Testis (tissue), 3 donors: ENCODE results near the gene NR2F6. TPM values are rescaled to one million over a fixed set of nuclear protein-coding genes. Genes with fewer than 3 reads are reported as not detected.

ENCODE experiments used
- DNase-seq: peaks from one replicate; pipeline ENCODE4 v3.0.0-alpha.2; 2019
- H3K27ac ChIP-seq, 2 donors: fragments of 200-600 bp; sonication (generic); one replicate each; pipeline ENCODE4 v1.5.1; 2019
- H3K27me3 ChIP-seq: fragments of 200-600 bp; sonication (generic); one replicate; pipeline ENCODE4 v1.5.1; 2019
- H3K36me3 ChIP-seq: fragments of 200-600 bp; sonication (generic); one replicate; pipeline ENCODE4 v1.5.1; 2017; ENCODE audit warnings: low read depth; ENCODE audit errors: missing control alignments
- H3K4me1 ChIP-seq: fragments of 200-600 bp; sonication (generic); one replicate; pipeline ENCODE4 v1.5.1; 2019
- H3K4me3 ChIP-seq, 2 donors: fragments of 200-600 bp; sonication (generic); one replicate each; pipeline ENCODE4 v1.5.1; 2017 to 2019
- H3K9me3 ChIP-seq: fragments of 200-600 bp; sonication (generic); one replicate; pipeline ENCODE4 v1.5.1; 2017
- CTCF ChIP-seq, 3 experiments: fragments of 450-650 bp in 2 of 3; fragments of 200-600 bp in 1 of 3; sonication (generic) in 1 of 3; IDR thresholded peaks; one replicate each; pipeline ENCODE4 v1.5.1; 2016 to 2019; ENCODE audit warnings: antibody characterized with exemption in 3 of 3, mild to moderate bottlenecking in 2 of 3, moderate library complexity in 1 of 3
- POLR2A ChIP-seq: fragments of 450-650 bp; IDR thresholded peaks from one replicate; pipeline ENCODE4 v1.6.1; 2017; ENCODE audit warnings: antibody characterized with exemption, mild to moderate bottlenecking, moderate library complexity
- WGBS, 2 donors: methylation state at CpG; one replicate each; pipeline ENCODE4 v1.1.5; 2018; 5-methylcytosine and 5-hydroxymethylcytosine counted together
- intact Hi-C: fragments of 100-400 bp; cut with DNase I; formaldehyde crosslinking; loops from one replicate; pipeline ENCODE4 v1.15.1; 2023; ENCODE audit warnings: low total_unique reads
- polyA plus RNA-seq: library from polyadenylated mRNA; stranded (reverse); fragments of 350-450 nt; fragmentation: Illumina TruSeq; extraction: RNeasy Lipid Tissue Mini Kit (QIAGEN cat#74804); gene quantifications from one replicate; pipeline ENCODE4 v1.2.3, GENCODE V29; 2014; ENCODE audit warnings: low read depth, low replicate concordance; ENCODE audit not compliant: insufficient read depth
- total RNA-seq, 2 donors: library from RNA; depleted of rRNA; stranded (reverse); fragments of >200 nt; gene quantifications; one replicate each; pipeline ENCODE4 v1.2.3, GENCODE V29; 2016

Gene NR2F6
- total and polyA plus RNA-seq, 3 donors from 2014 or later = 20.4 to 71.8 (median 63.1) TPM

DNA sequence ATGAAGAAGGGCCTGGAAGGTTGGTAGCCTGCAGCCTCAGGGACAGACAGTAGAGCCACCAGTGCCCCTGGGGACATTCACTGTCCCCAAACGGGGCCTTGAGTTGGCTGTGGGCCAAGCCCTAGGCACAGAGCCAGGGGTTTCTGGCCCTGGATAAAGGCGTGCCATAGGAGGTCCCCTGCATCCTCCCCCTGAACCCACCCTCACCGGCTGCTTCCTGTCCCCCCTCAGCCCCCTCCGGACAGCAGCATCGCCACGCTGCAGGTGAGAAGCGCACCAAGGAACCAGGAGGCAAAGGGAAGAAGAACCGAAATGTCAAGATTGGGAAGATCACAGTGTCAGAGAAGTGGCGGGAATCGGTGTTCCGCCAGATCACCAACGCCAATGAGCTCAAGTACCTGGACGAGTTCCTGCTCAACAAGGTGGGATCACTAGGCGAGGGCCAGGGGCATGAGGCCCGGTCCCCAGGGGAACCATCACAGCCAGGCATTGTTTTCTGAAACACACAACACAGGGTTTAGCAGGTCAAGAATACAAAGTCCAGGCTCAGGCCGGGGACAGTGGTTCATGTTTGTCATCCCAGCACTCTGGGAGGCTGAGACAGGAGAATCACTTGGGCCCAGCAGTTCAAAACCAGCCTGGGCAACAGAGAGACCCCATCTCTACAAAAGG is 45.2 kb downstream of the NR2F6 start:
- WGBS, 2 donors = 86 to 94% methylated on average over 11 to 16 of the region's 16 CpGs
- no peak for DNase-seq
- H3K4me3 ChIP-seq = no peak overlapping the region
- H3K9me3 ChIP-seq = no peaks in the 10 kb centered on the region
- H3K27me3 ChIP-seq = no peaks in the 10 kb centered on the region
- H3K27ac ChIP-seq = no peak overlapping the region
- intact Hi-C loops = loop anchor here (10.0 kb wide), 1 partner anchor 74 kb away; no protein-coding TSS in a partner anchor
- no peak for TF ChIP-seq POLR2A
- TF ChIP-seq CTCF (IDR thresholded peaks at IDR 0.05) = no peak
- no peaks in the 10 kb centered on the region for H3K36me3 ChIP-seq
- no peaks in the 10 kb centered on the region for H3K4me1 ChIP-seq

DNA sequence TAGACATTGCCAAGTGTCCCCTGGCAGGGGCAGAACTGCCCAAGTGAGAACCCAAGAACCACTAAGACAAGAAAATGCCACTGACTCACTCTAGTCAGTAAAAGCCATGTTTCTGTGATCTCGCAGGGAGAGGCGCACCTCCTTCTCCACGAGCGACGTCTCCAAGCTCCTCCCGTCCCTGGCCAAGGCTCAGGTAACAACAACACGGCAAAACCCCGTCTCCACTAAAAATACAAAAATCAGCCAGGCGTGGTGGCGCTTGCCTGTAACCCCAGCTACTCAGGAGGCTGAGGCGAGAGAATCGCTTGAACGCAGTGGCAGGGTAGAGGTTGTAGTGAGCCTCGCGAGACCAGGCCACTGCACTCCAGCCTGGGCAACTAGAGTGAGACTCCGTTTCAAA is 48.1 kb downstream of the NR2F6 start:
- WGBS, 2 donors = 93 to 94% methylated on average over 16 of the region's 16 CpGs
- intact Hi-C loops = no loop called here
- Histone ChIP-seq H3K4me3 (no peak overlapping the region), H3K36me3 (no peaks in the 10 kb centered on the region), H3K9me3 (no peaks in the 10 kb centered on the region), H3K27me3 (no peaks in the 10 kb centered on the region), H3K27ac (no peak overlapping the region), H3K4me1 (no peaks in the 10 kb centered on the region)
- DNase-seq = no peak
- no peak for TF ChIP-seq POLR2A
- TF ChIP-seq CTCF (IDR thresholded peaks at IDR 0.05) = no peak

- Histone ChIP-seq H3K36me3 (no peaks in the 10 kb centered on the region), H3K27ac (no peak overlapping the region), H3K9me3 (no peaks in the 10 kb centered on the region), H3K4me1 (no peaks in the 10 kb centered on the region), H3K27me3 (no peaks in the 10 kb centered on the region), H3K4me3 (no peak overlapping the region)
- TF ChIP-seq CTCF (IDR thresholded peaks at IDR 0.05) = no peak
- TF ChIP-seq POLR2A = no peak
- WGBS, 2 donors = 95 to 98% methylated on average over 7 of the region's 7 CpGs
- intact Hi-C loops = no loop called here
- no peak for DNase-seq
These were observed 49.1 kb downstream of the NR2F6 start for GRCh38 chr19:17196610-17197009.

- no peaks in the 10 kb centered on the region for H3K27me3 ChIP-seq
- intact Hi-C loops = no loop called here
- 94 to 99% methylated on average over 11 to 23 of the region's 23 CpGs for WGBS, 2 donors
- DNase-seq = no peak
- TF ChIP-seq CTCF (IDR thresholded peaks at IDR 0.05) (no peak), POLR2A (no peak)
- no peaks in the 10 kb centered on the region for H3K9me3 ChIP-seq
- H3K4me3 ChIP-seq = no peak overlapping the region
- H3K27ac ChIP-seq = no peak overlapping the region
- no peaks in the 10 kb centered on the region for H3K4me1 ChIP-seq
- no peaks in the 10 kb centered on the region for H3K36me3 ChIP-seq
These were observed 50.6 kb downstream of the NR2F6 start for GRCh38 chr19:17195106-17195505.

DNA sequence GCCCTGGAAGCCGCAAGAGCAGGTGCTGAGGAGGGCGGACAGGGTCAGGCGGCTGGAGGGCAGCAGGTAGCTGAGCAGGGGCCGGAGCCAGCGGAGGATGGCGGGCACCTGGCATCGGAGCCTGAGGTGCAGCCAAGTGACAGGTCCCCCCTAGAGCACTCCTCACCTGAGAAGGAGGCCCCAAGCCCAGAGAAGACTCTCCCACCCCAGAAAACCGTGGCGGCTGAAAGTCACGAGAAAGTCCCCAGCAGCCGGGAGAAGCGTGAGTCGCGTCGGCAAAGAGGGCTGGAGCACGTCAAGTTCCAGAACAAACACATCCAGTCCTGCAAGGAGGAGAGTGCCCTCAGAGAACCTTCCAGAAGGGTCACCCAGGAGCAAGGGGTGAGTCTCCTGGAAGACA is 51.1 kb downstream of the NR2F6 start:
- 96% methylated on average over 12 to 16 of the region's 16 CpGs for WGBS, 2 donors
- no peak overlapping the region for H3K27ac ChIP-seq
- H3K27me3 ChIP-seq = no peaks in the 10 kb centered on the region
- TF ChIP-seq CTCF (IDR thresholded peaks at IDR 0.05) = no peak
- TF ChIP-seq POLR2A = no peak
- H3K4me1 ChIP-seq = no peaks in the 10 kb centered on the region
- intact Hi-C loops = no loop called here
- H3K9me3 ChIP-seq = no peaks in the 10 kb centered on the region
- no peaks in the 10 kb centered on the region for H3K36me3 ChIP-seq
- no peak for DNase-seq
- no peak overlapping the region for H3K4me3 ChIP-seq
